GM19372 (cell line): ENCODE measurements around the gene HMCN1.
"Not testable (repeated sequence)": the region's sequence is repeated elsewhere in the genome, so short reads cannot be mapped to it uniquely, and the experiment has no call there.

Experiments used
- ATAC-seq: cut with Tn5 transposase; IDR thresholded peaks from one replicate; pipeline ENCODE4 v1.9.1; 2021; ENCODE audit warnings: mild to moderate bottlenecking, low read depth, moderate library complexity; ENCODE audit not compliant: unreplicated experiment

The HMCN1 gene

GRCh38 chr1:186179231-186179630 is 445.0 kb downstream of the HMCN1 start:
- no peak for ATAC-seq

GRCh38 chr1:186183219-186183618 is 449.0 kb downstream of the HMCN1 start:
- ATAC-seq: no peak

DNA sequence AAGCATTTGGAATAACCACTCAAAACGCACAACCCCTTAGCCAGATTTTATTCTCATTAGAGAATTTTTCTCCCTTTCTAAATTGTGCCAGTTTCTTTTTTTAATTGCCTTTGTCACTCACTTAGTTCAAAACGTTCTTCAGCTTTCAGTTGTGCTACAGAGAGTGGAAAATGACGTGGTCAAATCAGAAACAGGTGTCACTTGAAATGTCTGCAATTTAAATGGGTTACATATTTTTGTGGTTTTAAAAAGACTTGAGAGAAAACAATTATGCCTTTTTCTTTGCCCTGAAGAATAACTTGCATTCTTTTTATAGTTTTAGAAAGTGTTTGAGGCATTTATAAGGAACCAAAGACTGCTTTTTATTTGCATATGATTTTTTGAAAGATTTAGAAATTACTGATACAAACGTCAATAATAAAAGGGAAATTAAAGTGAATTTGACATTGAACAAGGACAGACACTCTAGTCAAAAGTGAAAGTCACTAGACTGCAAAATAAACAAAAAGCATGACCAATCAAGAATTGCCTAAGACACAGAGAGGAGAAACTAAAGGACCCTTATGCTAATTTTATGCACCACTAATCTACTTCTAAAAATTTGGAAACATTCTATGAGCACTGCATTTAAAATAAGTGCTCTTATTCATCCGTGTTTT is 449.9 kb downstream of the HMCN1 start:
- ATAC-seq: peak; percentile 63

DNA sequence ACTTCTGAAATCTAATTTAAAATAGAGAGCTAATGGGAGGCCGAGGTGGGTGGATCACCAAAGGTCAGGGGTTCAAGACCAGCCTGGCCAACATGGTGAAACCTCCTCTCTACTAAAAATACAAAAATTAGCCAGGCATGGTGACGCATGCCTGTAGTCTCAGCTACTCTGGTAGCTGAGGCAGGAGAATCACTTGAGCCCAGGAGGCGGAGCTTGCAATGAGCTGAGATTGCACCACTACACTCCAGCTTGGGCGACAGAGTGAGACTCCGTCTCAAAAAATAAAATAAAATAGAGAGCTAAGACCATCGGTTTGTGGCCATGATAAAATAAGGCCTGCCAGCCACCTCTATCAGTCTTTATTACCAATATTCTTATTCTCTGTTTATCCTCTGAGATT is 452.1 kb downstream of the HMCN1 start:
- ATAC-seq: not testable (repeated sequence)

DNA sequence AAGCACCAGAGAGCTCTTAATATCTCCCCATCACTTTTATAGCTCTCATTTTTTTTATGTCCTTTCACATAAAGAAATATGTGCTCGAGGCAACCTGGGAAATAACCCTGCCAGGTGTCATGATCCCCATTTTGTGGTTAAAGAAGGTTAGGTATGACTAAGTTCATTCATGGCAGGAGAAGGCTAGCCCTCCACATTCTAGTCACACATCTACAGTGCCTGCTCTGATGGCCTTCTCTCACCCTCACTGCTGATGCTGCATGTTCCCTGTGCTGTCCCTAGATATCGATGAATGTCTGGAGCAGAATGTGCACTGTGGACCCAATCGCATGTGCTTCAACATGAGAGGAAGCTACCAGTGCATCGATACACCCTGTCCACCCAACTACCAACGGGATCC is 453.4 kb downstream of the HMCN1 start:
- no peak for ATAC-seq

- ATAC-seq: no peak
These were observed 453.9 kb downstream of the HMCN1 start for GRCh38 chr1:186188004-186188539.

- no peak for ATAC-seq
These were observed 454.5 kb downstream of the HMCN1 start for GRCh38 chr1:186188736-186189135.

DNA sequence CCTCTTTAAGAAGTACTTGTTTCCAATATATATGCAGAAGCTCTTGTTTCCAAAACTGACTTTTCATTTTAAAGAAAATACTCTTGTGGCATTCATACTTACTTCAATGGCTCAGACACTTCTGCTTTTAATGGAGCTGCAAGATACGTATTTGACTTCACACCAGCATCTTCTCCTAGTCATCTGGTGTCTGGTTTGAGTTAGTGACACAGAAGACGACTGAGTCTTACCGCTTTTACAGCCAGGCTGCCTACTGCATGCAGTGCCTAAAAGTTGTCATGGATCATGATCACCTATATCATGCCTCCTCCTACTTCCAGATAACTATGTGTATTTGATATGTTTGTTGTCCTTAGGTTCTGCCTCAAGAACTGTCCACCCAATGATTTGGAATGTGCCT is 455.0 kb downstream of the HMCN1 start:
- ATAC-seq: no peak

GRCh38 chr1:186191511-186191910 is 457.3 kb downstream of the HMCN1 start:
- no peak for ATAC-seq

DNA sequence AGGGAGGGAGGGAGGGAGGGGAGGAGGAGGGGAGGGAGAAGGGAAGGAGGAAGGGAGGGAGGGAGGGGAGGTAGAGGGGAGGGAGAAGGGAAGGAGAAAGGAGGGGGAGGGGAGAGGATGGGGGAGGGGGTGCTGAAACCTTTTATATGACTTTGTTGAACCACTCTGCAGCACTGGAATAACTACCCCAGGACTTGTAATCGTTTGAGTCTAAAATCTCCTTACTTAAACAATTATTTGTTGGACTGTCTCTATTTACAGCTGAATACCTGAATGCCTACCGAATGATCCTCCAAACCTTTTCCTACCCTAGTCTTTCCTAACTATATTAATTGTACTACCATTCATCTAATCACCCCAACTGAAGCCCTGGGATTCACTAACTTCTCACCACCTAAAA is 459.0 kb downstream of the HMCN1 start:
- no peak for ATAC-seq

- peak; percentile 67 for ATAC-seq
These were observed 460.0 kb downstream of the HMCN1 start for GRCh38 chr1:186194107-186194756.

GRCh38 chr1:186195377-186195931 is 461.3 kb downstream of the HMCN1 start:
- ATAC-seq: no peak

DNA sequence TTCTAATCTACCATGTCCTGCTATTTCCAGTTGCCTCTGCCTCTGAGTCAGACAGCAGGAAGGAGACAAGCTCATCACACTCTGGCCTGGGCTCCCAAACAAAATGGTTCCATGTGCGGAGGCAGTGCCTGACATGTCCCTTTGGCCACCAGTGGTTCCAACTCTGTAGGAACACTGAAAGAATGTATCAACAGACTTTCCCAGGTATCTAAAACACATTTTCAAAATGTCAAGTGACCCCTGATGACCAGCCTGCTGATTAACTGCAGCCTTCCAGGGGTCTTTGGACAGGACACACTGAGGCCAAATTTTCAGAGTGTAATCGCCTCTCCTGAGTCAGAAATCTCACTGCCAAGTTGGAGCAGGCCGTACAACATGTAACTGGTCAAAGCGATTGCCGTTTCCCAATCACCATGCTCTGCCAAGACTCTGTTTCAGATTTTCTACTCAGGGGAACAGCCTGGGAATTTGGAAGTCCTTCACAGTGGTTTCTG is 468.1 kb downstream of the HMCN1 start:
- ATAC-seq: no peak

- no peak for ATAC-seq
These were observed 468.6 kb downstream of the HMCN1 start for GRCh38 chr1:186202776-186203175.

- ATAC-seq: no peak
These were observed 471.9 kb downstream of the HMCN1 start for GRCh38 chr1:186206048-186206570.

DNA sequence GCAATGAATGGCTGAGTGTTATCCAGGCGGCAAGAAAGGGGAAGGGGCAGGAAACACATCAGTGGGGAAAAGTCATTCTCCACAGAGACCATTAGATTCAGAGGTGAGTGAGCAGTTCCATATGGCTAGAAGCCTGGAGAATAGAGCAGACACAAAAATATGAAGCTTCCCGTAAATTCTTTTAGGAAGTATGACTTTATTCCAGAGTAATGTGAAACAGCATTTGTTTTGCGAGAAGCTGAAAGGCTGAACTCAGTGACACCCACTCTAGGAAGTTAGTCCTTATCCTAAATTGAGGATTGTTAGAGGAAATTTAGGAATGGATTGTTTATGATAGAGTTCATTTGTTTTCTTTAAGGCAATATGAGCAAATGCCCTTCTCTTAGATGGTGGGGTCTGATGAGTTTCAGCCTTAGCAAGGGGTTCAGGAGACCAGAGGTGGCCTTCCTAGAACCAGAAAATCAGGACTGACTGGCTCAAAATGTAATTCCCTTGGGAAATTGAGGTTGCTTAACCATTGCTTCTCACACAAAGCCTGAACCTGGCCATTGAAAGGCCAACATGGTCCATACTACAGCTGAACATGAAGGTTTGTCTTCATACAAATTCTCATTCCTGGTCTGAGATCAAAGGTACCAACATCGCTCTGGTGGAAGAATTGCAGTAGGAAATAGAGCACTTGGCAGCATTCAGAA is 473.3 kb downstream of the HMCN1 start:
- no peak for ATAC-seq

DNA sequence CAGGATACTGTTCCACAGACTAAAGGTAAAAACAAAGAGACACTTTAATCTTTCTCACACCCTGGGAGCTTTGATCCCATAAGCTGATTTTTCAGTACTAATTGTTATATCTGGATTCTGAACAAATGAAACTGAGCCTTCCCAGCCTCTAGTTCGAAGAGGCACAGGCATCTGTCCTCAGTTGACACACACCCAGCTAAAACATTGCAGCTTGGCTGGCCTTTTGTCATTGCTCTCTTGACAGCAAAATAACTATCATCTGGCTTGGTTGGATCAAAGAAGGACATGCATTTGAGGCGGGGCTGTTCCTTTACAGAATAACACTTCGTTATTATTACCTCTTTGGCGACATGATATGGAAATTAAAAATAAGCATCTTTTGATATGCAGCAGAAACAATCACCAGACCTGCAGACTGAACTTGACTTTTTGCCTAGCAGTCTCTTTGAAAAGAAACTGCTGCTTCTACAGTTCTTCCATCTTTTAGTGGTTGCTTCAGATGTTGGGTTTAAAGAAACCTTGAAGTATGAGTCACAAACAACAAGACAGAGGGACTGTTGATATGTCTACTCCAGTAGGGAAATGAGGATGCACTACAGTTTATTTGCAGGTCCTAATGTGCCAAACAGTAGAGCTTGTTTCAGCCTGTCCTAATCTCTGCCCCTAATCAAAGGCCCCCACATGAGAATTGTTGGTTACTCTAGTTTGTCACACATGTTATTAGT is 474.4 kb downstream of the HMCN1 start:
- ATAC-seq: no peak

- no peak for ATAC-seq
These were observed 476.1 kb downstream of the HMCN1 start for GRCh38 chr1:186210258-186210657.

DNA sequence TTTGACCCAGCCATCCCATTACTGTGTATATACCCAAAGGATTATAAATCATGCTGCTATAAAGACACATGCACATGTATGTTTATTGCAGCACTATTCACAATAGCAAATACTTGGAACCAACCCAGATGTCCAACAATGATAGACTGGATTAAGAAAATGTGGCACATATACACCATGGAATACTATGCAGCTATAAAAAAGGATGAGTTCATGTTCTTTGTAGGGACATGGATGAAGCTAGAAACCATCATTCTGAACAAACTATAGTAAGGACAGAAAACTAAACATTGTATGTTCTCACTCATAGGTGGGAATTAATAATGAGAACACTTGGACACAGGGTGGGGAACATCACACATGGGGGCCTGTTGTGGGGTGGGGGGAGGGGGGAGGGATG is 477.4 kb downstream of the HMCN1 start:
- not testable (repeated sequence) for ATAC-seq

DNA sequence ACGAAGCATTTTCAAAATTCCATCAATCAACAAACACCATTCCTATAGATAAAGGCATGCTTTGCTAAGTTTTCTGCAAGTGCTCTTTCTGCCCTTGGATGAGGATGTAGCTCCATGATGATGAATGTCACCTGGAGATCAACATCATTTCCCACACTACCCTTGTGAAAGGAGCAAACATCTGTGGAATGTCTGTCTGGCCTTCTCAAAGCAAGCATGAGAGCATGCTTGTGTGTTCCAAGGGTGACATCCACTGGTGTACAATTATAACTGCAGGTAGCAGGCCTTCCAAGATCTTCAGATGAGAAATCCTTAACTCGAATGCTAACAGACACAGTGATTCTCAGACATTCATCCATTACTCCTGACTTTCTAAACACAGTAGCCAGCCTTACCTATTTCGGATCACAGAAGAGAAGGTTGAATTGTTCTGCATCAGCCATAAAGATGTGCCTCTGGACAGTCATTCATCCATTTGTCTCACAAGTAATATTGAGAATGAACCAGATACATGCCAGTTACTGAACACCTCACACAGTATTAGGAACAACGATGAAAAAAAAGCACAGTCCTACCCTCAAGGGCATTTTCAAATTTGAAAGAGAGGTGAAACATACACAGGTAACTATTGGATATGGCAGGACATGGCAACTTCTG is 478.5 kb downstream of the HMCN1 start:
- ATAC-seq: peak; percentile 85
